Hepatocyte (in vitro differentiated cells): ENCODE results near the gene MOB3B. TPM values are rescaled to one million over a fixed set of nuclear protein-coding genes. Genes with fewer than 3 reads are reported as not detected.
A peak's percentile ranks its signal among the peaks of the same experiment; 100 is the strongest.

Experiments
- DNase-seq: peaks from one replicate; pipeline ENCODE4 v3.0.0-alpha.2; 2016; ENCODE audit warnings: low spot score
- H2AFZ ChIP-seq: fragments of 200-600 bp; sonication (generic); 2 replicates; pipeline ENCODE4 v1.6.0; 2016; ENCODE audit warnings: antibody characterized with exemption, mild to moderate bottlenecking
- H3K27ac ChIP-seq: fragments of 200-600 bp; sonication (generic); 2 replicates; pipeline ENCODE4 v1.5.1; 2016; ENCODE audit warnings: mild to moderate bottlenecking
- H3K27me3 ChIP-seq: fragments of 200-600 bp; sonication (generic); 2 replicates; pipeline ENCODE4 v1.6.1; 2016
- H3K36me3 ChIP-seq: fragments of 200-600 bp; sonication (generic); replicated peaks from 2 replicates; pipeline ENCODE4 v1.5.1; 2016; ENCODE audit warnings: low read depth; ENCODE audit not compliant: insufficient read depth
- H3K4me1 ChIP-seq: fragments of 200-600 bp; sonication (generic); 2 replicates; pipeline ENCODE4 v1.5.1; 2016; ENCODE audit warnings: mild to moderate bottlenecking, moderate library complexity; ENCODE audit not compliant: insufficient read depth
- H3K4me2 ChIP-seq: fragments of 200-600 bp; sonication (generic); 2 replicates; pipeline ENCODE4 v1.6.0; 2016
- H3K4me3 ChIP-seq: fragments of 200-600 bp; sonication (generic); 2 replicates; pipeline ENCODE4 v1.5.1; 2016; ENCODE audit warnings: mild to moderate bottlenecking
- H3K79me2 ChIP-seq: fragments of 200-600 bp; sonication (generic); 2 replicates; pipeline ENCODE4 v1.6.0; 2017; ENCODE audit warnings: mild to moderate bottlenecking
- H3K9me2 ChIP-seq: fragments of 200-600 bp; sonication (generic); replicated peaks from 2 replicates; pipeline ENCODE4 v1.6.0; 2017; ENCODE audit warnings: mild to moderate bottlenecking; ENCODE audit not compliant: insufficient read depth
- H3K9me3 ChIP-seq: fragments of 200-600 bp; sonication (generic); 2 replicates; pipeline ENCODE4 v1.5.1; 2016; ENCODE audit warnings: low read depth, mild to moderate bottlenecking
- H4K20me1 ChIP-seq: fragments of 200-600 bp; sonication (generic); 2 replicates; pipeline ENCODE4 v1.6.0; 2016; ENCODE audit warnings: mild to moderate bottlenecking; ENCODE audit not compliant: insufficient read depth, poor library complexity, severe bottlenecking
- CTCF ChIP-seq: fragments of 200-600 bp; sonication (generic); IDR thresholded peaks from 2 replicates; pipeline ENCODE4 v1.5.1; 2016; ENCODE audit warnings: antibody characterized with exemption, mild to moderate bottlenecking; ENCODE audit not compliant: poor library complexity
- EZH2 ChIP-seq: fragments of 200-600 bp; sonication (generic); IDR thresholded peaks from 2 replicates; pipeline ENCODE4 v1.6.1; 2016; ENCODE audit warnings: antibody characterized with exemption, mild to moderate bottlenecking, borderline replicate concordance
- EZH2phosphoT487 ChIP-seq: fragments of 200-600 bp; sonication (generic); IDR thresholded peaks from one replicate; pipeline ENCODE4 v1.6.1; 2018; ENCODE audit warnings: antibody characterized with exemption, mild to moderate bottlenecking, low read depth, moderate library complexity; ENCODE audit not compliant: unreplicated experiment, severe bottlenecking
- WGBS: methylation state at CpG from one replicate; pipeline ENCODE4 v1.1.6; 2016; ENCODE audit warnings: low lambda C conversion rate; ENCODE audit errors: missing lambda C conversion rate; 5-methylcytosine and 5-hydroxymethylcytosine counted together
- polyA plus RNA-seq: library from polyadenylated mRNA; unstranded; fragments of >200 nt; fragmentation: Nextera tagmentation; extraction: Ambion mirVana; gene quantifications from 2 replicates; pipeline ENCODE4 v1.2.1, GENCODE V29; 2016
- total RNA-seq: library from RNA; depleted of rRNA; stranded (reverse); fragments of >200 nt; gene quantifications from 2 replicates; pipeline ENCODE4 v1.2.3, GENCODE V29; 2014

Gene MOB3B
- total and polyA plus RNA-seq, 2 experiments from 2014 or later: 13.3 to 13.5 TPM

- peaks cover 50% of the 10 kb centered on the region for H3K79me2 ChIP-seq
- no peaks in the 10 kb centered on the region for H4K20me1 ChIP-seq
- H3K36me3 ChIP-seq: no peaks in the 10 kb centered on the region
- H3K27me3 ChIP-seq: no peaks in the 10 kb centered on the region
- no peaks in the 10 kb centered on the region for H3K9me2 ChIP-seq
- H3K4me1 ChIP-seq: peaks cover 18% of the 10 kb centered on the region
- H3K9me3 ChIP-seq: no peaks in the 10 kb centered on the region
- DNase-seq: no peak
- H2AFZ ChIP-seq: no peak overlapping the region
- H3K4me3 ChIP-seq: no peak overlapping the region
- H3K27ac ChIP-seq: no peak overlapping the region
- WGBS: 92% methylated on average over 1 of the region's 1 CpG
- no peak overlapping the region for H3K4me2 ChIP-seq
- TF ChIP-seq EZH2phosphoT487 (no peak), CTCF (no peak), EZH2 (no peak)
Observed at GRCh38 chr9:27474305-27474704, 55.3 kb downstream of the MOB3B start.

- no peak overlapping the region for H3K4me3 ChIP-seq
- peak; percentile 48 for DNase-seq
- H3K36me3 ChIP-seq: no peaks in the 10 kb centered on the region
- no peaks in the 10 kb centered on the region for H3K9me3 ChIP-seq
- H3K4me2 ChIP-seq: peak overlapping the region; percentile 6
- H3K9me2 ChIP-seq: no peaks in the 10 kb centered on the region
- H4K20me1 ChIP-seq: no peaks in the 10 kb centered on the region
- peaks cover 50% of the 10 kb centered on the region for H3K79me2 ChIP-seq
- TF ChIP-seq EZH2 (no peak), CTCF (no peak), EZH2phosphoT487 (no peak)
- 43% methylated on average over 6 of the region's 7 CpGs for WGBS
- H3K27ac ChIP-seq: no peak overlapping the region
- no peak overlapping the region for H2AFZ ChIP-seq
- H3K27me3 ChIP-seq: no peaks in the 10 kb centered on the region
- H3K4me1 ChIP-seq: peaks cover 18% of the 10 kb centered on the region
Observed at GRCh38 chr9:27473111-27473529, 56.5 kb downstream of the MOB3B start.

GRCh38 chr9:27472195-27472594 is 57.4 kb downstream of the MOB3B start:
- Histone ChIP-seq H3K4me2 (no peak overlapping the region), H3K36me3 (no peaks in the 10 kb centered on the region), H3K4me1 (peaks cover 18% of the 10 kb centered on the region), H3K9me2 (no peaks in the 10 kb centered on the region), H3K9me3 (no peaks in the 10 kb centered on the region), H3K27me3 (no peaks in the 10 kb centered on the region), H2AFZ (no peak overlapping the region), H3K79me2 (peaks cover 53% of the 10 kb centered on the region), H4K20me1 (no peaks in the 10 kb centered on the region), H3K4me3 (no peak overlapping the region), H3K27ac (no peak overlapping the region)
- DNase-seq: no peak
- WGBS: 85% methylated on average over 5 of the region's 5 CpGs
- TF ChIP-seq EZH2phosphoT487 (no peak), CTCF (no peak), EZH2 (no peak)

GRCh38 chr9:27471789-27472188 is 57.8 kb downstream of the MOB3B start:
- Histone ChIP-seq H3K9me2 (no peaks in the 10 kb centered on the region), H3K4me2 (no peak overlapping the region), H3K9me3 (no peaks in the 10 kb centered on the region), H3K4me3 (no peak overlapping the region), H3K79me2 (peaks cover 57% of the 10 kb centered on the region), H3K27ac (no peak overlapping the region), H3K4me1 (peaks cover 18% of the 10 kb centered on the region), H3K36me3 (no peaks in the 10 kb centered on the region), H3K27me3 (no peaks in the 10 kb centered on the region), H2AFZ (no peak overlapping the region), H4K20me1 (no peaks in the 10 kb centered on the region)
- no peak for TF ChIP-seq EZH2phosphoT487
- TF ChIP-seq EZH2: no peak
- no peak for DNase-seq
- WGBS: 84% methylated on average over 3 of the region's 3 CpGs
